HepG2 (cell line): ENCODE results near the gene DAGLB. TPM values are rescaled to one million over a fixed set of nuclear protein-coding genes. Genes with fewer than 3 reads are reported as not detected.
A peak's percentile ranks its signal among the peaks of the same experiment; 100 is the strongest.

Experiments
- CC2D1A ChIP-seq: sonication (generic); formaldehyde crosslinking; IDR thresholded peaks from 2 replicates; pipeline ENCODE4 v1.8.1; 2023; ENCODE audit warnings: mild to moderate bottlenecking, missing genetic modification reagents
- CHD2 ChIP-seq: IDR thresholded peaks from 2 replicates; pipeline ENCODE4 v1.6.1; 2011; ENCODE audit warnings: low read depth, low read length, improper control_type of control experiment
- FOXK2 ChIP-seq: fragments of 450-650 bp; IDR thresholded peaks from 2 replicates; pipeline ENCODE4 v1.6.1; 2016
- IRX3 ChIP-seq: sonication (generic); formaldehyde crosslinking; IDR thresholded peaks from 2 replicates; pipeline ENCODE4 v1.8.1; 2023; ENCODE audit warnings: mild to moderate bottlenecking, low read depth, missing genetic modification reagents, borderline replicate concordance
- NFE2 ChIP-seq: sonication (generic); formaldehyde crosslinking; IDR thresholded peaks from 2 replicates; pipeline ENCODE4 v1.4.0; 2020; ENCODE audit warnings: missing genetic modification reagents
- RAD51 ChIP-seq: fragments of 450-650 bp; IDR thresholded peaks from 2 replicates; pipeline ENCODE4 v1.6.1; 2016; ENCODE audit warnings: borderline replicate concordance
- RELA ChIP-seq: sonication (generic); formaldehyde crosslinking; IDR thresholded peaks from 2 replicates; pipeline ENCODE4 v1.4.0; 2020; ENCODE audit warnings: missing genetic modification reagents
- SP140L ChIP-seq: sonication (generic); formaldehyde crosslinking; IDR thresholded peaks from 2 replicates; pipeline ENCODE4 v1.4.0; 2020; ENCODE audit warnings: missing genetic modification reagents, borderline replicate concordance
- ZFP90 ChIP-seq: sonication (generic); formaldehyde crosslinking; IDR thresholded peaks from 2 replicates; pipeline ENCODE4 v1.8.0; 2022; ENCODE audit warnings: missing genetic modification reagents, mild to moderate bottlenecking, inconsistent platforms, borderline replicate concordance
- ZMYM4 ChIP-seq: sonication (generic); formaldehyde crosslinking; IDR thresholded peaks from 2 replicates; pipeline ENCODE4 v1.8.1; 2023; ENCODE audit warnings: mild to moderate bottlenecking, missing genetic modification reagents
- ZNF281 ChIP-seq: sonication (generic); formaldehyde crosslinking; IDR thresholded peaks from 2 replicates; pipeline ENCODE4 v1.4.0; 2020; ENCODE audit warnings: missing genetic modification reagents, borderline replicate concordance
- ZNF577 ChIP-seq: sonication (generic); formaldehyde crosslinking; IDR thresholded peaks from 2 replicates; pipeline ENCODE4 v1.4.0; 2020; ENCODE audit warnings: mild to moderate bottlenecking, low read depth, missing genetic modification reagents, borderline replicate concordance
- ZNF644 ChIP-seq: IDR thresholded peaks from 2 replicates; pipeline ENCODE4 v1.6.1; 2016; ENCODE audit warnings: low read depth
- ZNF670 ChIP-seq: sonication (generic); formaldehyde crosslinking; IDR thresholded peaks from 2 replicates; pipeline ENCODE4 v1.8.0; 2022; ENCODE audit warnings: mild to moderate bottlenecking, missing genetic modification reagents, borderline replicate concordance
- ZNF7 ChIP-seq: IDR thresholded peaks from 2 replicates; pipeline ENCODE4 v1.6.1; 2016; ENCODE audit warnings: missing biosample characterization, missing genetic modification reagents
- ZNF883 ChIP-seq: sonication (generic); formaldehyde crosslinking; IDR thresholded peaks from 2 replicates; pipeline ENCODE4 v1.5.1; 2020; ENCODE audit warnings: mild to moderate bottlenecking, missing genetic modification reagents; ENCODE audit errors: not compliant biosample characterization
- polyA plus RNA-seq, 8 experiments: library from polyadenylated mRNA; depleted of rRNA in 3 of 8; stranded (reverse) in 7 of 8; unstranded in 1 of 8; fragments of >200 nt; fragmentation: Illumina TruSeq in 4 of 8; extraction: Trizol in 4 of 8; gene quantifications; 2 replicates each; pipeline versions ENCODE4 v1.2.1 to v1.2.3, GENCODE V29; 2011 to 2016; ENCODE audit warnings: low read depth in 4 of 8, missing spikeins in 1 of 8, mixed read lengths in 1 of 8; ENCODE audit not compliant: insufficient read depth in 1 of 8
- total RNA-seq, 5 experiments: library from RNA; depleted of rRNA; stranded (reverse); fragments of >200 nt; fragmentation: Illumina TruSeq; extraction: Trizol; gene quantifications; 2 replicates each; pipeline ENCODE4 v1.2.3, GENCODE V29; 2016; ENCODE audit warnings: low read depth in 1 of 5
- TF ChIP-seq, protein P1 (sequence below): sonication (generic); formaldehyde crosslinking; IDR thresholded peaks from 2 replicates; pipeline ENCODE4 v1.4.0; 2020; ENCODE audit warnings: missing genetic modification reagents, borderline replicate concordance
- TF ChIP-seq, protein P2 (sequence below): sonication (generic); formaldehyde crosslinking; IDR thresholded peaks from 2 replicates; pipeline ENCODE4 v1.8.0; 2022; ENCODE audit warnings: low read depth, missing genetic modification reagents
- TF ChIP-seq, protein P3 (sequence below): sonication (generic); formaldehyde crosslinking; IDR thresholded peaks from 2 replicates; pipeline ENCODE4 v1.5.0; 2020; ENCODE audit warnings: missing genetic modification reagents, mild to moderate bottlenecking, borderline replicate concordance
- TF ChIP-seq, protein P4 (sequence below): IDR thresholded peaks from 2 replicates; pipeline ENCODE4 v1.6.1; 2018; ENCODE audit warnings: missing genetic modification reagents, mild to moderate bottlenecking, missing compliant biosample characterization

Gene DAGLB
- total and polyA plus RNA-seq, 2 of the 13 experiments (the other 11 are each of a cell fraction or from before 2014, with no cell fraction given), result 7.9 to 9.8 TPM

DNA sequence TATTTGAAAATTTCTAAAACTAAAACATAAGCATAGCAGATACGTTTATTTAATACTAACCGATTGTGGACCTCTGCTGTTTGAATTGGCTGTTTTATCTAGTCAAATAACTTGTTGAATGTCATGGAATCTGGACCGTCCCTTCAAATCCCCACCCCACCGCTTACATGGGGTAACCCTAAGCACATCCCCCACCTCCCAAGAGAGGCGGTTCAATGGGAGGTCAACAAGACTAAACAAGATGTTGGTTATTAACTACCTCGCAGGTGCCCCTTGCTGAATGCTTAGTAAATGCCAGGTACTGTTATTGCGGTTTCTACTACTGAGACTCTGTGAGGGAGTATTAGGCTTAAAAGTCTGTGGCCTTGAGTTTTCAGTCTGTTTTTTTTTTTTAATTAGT lies 70.9 kb downstream of the DAGLB start (continued):
- TF ChIP-seq, protein P1, sequence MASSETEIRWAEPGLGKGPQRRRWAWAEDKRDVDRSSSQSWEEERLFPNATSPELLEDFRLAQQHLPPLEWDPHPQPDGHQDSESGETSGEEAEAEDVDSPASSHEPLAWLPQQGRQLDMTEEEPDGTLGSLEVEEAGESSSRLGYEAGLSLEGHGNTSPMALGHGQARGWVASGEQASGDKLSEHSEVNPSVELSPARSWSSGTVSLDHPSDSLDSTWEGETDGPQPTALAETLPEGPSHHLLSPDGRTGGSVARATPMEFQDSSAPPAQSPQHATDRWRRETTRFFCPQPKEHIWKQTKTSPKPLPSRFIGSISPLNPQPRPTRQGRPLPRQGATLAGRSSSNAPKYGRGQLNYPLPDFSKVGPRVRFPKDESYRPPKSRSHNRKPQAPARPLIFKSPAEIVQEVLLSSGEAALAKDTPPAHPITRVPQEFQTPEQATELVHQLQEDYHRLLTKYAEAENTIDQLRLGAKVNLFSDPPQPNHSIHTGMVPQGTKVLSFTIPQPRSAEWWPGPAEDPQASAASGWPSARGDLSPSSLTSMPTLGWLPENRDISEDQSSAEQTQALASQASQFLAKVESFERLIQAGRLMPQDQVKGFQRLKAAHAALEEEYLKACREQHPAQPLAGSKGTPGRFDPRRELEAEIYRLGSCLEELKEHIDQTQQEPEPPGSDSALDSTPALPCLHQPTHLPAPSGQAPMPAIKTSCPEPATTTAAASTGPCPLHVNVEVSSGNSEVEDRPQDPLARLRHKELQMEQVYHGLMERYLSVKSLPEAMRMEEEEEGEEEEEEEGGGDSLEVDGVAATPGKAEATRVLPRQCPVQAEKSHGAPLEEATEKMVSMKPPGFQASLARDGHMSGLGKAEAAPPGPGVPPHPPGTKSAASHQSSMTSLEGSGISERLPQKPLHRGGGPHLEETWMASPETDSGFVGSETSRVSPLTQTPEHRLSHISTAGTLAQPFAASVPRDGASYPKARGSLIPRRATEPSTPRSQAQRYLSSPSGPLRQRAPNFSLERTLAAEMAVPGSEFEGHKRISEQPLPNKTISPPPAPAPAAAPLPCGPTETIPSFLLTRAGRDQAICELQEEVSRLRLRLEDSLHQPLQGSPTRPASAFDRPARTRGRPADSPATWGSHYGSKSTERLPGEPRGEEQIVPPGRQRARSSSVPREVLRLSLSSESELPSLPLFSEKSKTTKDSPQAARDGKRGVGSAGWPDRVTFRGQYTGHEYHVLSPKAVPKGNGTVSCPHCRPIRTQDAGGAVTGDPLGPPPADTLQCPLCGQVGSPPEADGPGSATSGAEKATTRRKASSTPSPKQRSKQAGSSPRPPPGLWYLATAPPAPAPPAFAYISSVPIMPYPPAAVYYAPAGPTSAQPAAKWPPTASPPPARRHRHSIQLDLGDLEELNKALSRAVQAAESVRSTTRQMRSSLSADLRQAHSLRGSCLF (CRISPR knock-in tag), result no peak
- TF ChIP-seq, protein P2, sequence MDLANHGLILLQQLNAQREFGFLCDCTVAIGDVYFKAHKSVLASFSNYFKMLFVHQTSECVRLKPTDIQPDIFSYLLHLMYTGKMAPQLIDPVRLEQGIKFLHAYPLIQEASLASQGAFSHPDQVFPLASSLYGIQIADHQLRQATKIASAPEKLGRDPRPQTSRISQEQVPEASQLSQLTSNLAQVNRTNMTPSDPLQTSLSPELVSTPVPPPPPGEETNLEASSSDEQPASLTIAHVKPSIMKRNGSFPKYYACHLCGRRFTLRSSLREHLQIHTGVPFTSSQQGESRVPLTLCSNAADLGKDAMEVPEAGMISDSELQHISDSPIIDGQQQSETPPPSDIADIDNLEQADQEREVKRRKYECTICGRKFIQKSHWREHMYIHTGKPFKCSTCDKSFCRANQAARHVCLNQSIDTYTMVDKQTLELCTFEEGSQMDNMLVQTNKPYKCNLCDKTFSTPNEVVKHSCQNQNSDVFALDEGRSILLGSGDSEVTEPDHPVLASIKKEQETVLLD (CRISPR knock-in tag), result no peak
- TF ChIP-seq FOXK2 (peak; percentile 67), ZNF577 (CRISPR knock-in tag) (no peak), SP140L (CRISPR knock-in tag) (no peak), CC2D1A (no peak), ZFP90 (CRISPR knock-in tag) (no peak), ZNF883 (CRISPR knock-in tag) (no peak), NFE2 (CRISPR knock-in tag) (no peak), RAD51 (no peak), ZNF281 (CRISPR knock-in tag) (peak; percentile 95), ZNF670 (CRISPR knock-in tag) (no peak), RELA (CRISPR knock-in tag) (no peak), ZMYM4 (CRISPR knock-in tag) (0 out of 2 replicates have a peak, but pooled peaks have one; percentile 31), ZNF7 (CRISPR knock-in tag) (no peak), ZNF644 (CRISPR knock-in tag) (no peak), CHD2 (no peak), IRX3 (no peak)
- TF ChIP-seq, protein P3, sequence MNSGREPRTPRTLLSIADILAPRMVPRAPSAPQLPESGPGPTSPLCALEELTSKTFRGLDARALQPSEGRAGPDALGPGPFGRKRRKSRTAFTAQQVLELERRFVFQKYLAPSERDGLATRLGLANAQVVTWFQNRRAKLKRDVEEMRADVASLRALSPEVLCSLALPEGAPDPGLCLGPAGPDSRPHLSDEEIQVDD, result no peak
- TF ChIP-seq, protein P4, sequence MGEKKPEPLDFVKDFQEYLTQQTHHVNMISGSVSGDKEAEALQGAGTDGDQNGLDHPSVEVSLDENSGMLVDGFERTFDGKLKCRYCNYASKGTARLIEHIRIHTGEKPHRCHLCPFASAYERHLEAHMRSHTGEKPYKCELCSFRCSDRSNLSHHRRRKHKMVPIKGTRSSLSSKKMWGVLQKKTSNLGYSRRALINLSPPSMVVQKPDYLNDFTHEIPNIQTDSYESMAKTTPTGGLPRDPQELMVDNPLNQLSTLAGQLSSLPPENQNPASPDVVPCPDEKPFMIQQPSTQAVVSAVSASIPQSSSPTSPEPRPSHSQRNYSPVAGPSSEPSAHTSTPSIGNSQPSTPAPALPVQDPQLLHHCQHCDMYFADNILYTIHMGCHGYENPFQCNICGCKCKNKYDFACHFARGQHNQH (CRISPR knock-in tag), result no peak
